Measurements from ENCODE around the gene STK24. TPM values are rescaled to one million over a fixed set of nuclear protein-coding genes. Genes with fewer than 3 reads are reported as not detected.
A peak's percentile ranks its signal among the peaks of the same experiment; 100 is the strongest.

Gene STK24
- total RNA-seq, 2 donors from 2014 or later: 115 to 125 TPM

DNA sequence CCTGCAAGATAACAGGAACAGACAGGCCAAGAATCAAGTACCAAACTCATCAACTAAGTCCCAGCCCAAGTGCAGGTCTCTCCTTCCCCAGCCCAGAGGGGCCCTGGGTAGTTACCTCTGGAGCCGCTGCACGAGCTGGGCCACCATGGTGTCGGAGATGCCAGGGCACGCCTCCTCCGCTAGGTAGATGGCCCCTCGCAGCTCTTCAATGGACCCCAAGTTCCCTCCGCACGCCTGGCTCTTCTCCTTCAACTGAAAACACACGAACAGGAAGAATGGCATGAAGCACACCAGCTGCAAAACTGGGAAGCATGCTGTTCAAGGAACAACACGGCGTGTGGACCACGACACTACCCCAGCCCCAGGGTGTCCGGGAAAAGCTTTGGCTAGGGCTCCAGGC is 119.9 kb downstream of the STK24 start:
- H3K27ac ChIP-seq (ENCODE audit: low read depth, low read length): peak overlapping the region; percentile 18
- H3K27me3 ChIP-seq (ENCODE audit: control insufficient read depth, insufficient read depth, low read length, poor library complexity, severe bottlenecking): no peaks in the 10 kb centered on the region
- Mint-ChIP-seq H3K27ac (no peak overlapping the region), H3K4me3 (no peak overlapping the region), H3K27me3 (ENCODE audit: insufficient read depth) (no peaks in the 10 kb centered on the region), H3K36me3 (ENCODE audit: low read depth) (peaks cover 69% of the 10 kb centered on the region), H3K9me3 (no peaks in the 10 kb centered on the region), H3K4me1 (peaks cover under 1% of the 10 kb centered on the region)
- WGBS, 2 experiments (ENCODE audit: insufficient coverage in 1 of 2, insufficient read length in 1 of 2): 93 to 95% methylated on average over 11 to 13 of the region's 13 CpGs
- H3K4me1 ChIP-seq (ENCODE audit: control insufficient read depth, insufficient read depth, low read length): no peaks in the 10 kb centered on the region
- H3K36me3 ChIP-seq (ENCODE audit: control insufficient read depth, insufficient read depth, low read length): peaks cover 85% of the 10 kb centered on the region
- no peak overlapping the region for H3K4me3 ChIP-seq (ENCODE audit: low read length)
- H3K9ac ChIP-seq (ENCODE audit: extremely low read depth, low read length, poor library complexity, severe bottlenecking): no peak overlapping the region
- DNase-seq: no peak
- TF ChIP-seq, protein P1, sequence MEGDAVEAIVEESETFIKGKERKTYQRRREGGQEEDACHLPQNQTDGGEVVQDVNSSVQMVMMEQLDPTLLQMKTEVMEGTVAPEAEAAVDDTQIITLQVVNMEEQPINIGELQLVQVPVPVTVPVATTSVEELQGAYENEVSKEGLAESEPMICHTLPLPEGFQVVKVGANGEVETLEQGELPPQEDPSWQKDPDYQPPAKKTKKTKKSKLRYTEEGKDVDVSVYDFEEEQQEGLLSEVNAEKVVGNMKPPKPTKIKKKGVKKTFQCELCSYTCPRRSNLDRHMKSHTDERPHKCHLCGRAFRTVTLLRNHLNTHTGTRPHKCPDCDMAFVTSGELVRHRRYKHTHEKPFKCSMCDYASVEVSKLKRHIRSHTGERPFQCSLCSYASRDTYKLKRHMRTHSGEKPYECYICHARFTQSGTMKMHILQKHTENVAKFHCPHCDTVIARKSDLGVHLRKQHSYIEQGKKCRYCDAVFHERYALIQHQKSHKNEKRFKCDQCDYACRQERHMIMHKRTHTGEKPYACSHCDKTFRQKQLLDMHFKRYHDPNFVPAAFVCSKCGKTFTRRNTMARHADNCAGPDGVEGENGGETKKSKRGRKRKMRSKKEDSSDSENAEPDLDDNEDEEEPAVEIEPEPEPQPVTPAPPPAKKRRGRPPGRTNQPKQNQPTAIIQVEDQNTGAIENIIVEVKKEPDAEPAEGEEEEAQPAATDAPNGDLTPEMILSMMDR (conservative IDR thresholded peaks at IDR 0.05): no peak
- H3K9me3 ChIP-seq (ENCODE audit: control insufficient read depth, low read length): no peaks in the 10 kb centered on the region

DNA sequence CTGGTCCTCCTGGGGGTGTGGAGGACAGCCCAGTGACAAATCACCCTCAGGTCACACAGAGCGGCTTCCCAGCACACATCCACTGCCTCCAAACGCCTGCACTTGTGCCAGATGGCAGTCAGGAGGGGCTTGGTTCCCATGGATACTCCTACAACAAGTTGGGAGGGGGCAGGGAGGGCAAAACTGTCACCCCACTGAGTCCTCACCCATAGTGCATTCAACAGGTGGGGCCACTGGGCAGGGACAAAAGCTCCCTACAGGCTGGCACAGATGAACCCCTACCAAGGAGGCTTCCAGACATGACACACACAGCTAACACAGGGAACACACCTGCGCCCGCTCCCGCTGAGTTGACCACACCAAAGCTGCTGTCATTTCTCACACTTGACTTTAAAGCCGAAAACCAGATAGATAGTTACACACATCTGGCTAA is 120.5 kb downstream of the STK24 start:
- H3K27ac Mint-ChIP-seq: peak overlapping the region; percentile 21
- H3K36me3 Mint-ChIP-seq (ENCODE audit: low read depth): peaks cover 69% of the 10 kb centered on the region
- H3K4me3 Mint-ChIP-seq: no peak overlapping the region
- WGBS, 2 experiments (ENCODE audit: insufficient coverage in 1 of 2, insufficient read length in 1 of 2): 86 to 93% methylated on average over 3 to 6 of the region's 6 CpGs
- Histone ChIP-seq H3K4me1 (ENCODE audit: control insufficient read depth, insufficient read depth, low read length) (no peaks in the 10 kb centered on the region), H3K27ac (ENCODE audit: low read depth, low read length) (peak overlapping the region; percentile 18), H3K9me3 (ENCODE audit: control insufficient read depth, low read length) (no peaks in the 10 kb centered on the region), H3K27me3 (ENCODE audit: control insufficient read depth, insufficient read depth, low read length, poor library complexity, severe bottlenecking) (no peaks in the 10 kb centered on the region), H3K4me3 (ENCODE audit: low read length) (no peak overlapping the region), H3K9ac (ENCODE audit: extremely low read depth, low read length, poor library complexity, severe bottlenecking) (no peak overlapping the region), H3K36me3 (ENCODE audit: control insufficient read depth, insufficient read depth, low read length) (peaks cover 86% of the 10 kb centered on the region)
- no peak for DNase-seq
- no peaks in the 10 kb centered on the region for H3K27me3 Mint-ChIP-seq (ENCODE audit: insufficient read depth)
- TF ChIP-seq, protein P1 (conservative IDR thresholded peaks at IDR 0.05): no peak
- no peaks in the 10 kb centered on the region for H3K9me3 Mint-ChIP-seq
- H3K4me1 Mint-ChIP-seq: peaks cover 6% of the 10 kb centered on the region

DNA sequence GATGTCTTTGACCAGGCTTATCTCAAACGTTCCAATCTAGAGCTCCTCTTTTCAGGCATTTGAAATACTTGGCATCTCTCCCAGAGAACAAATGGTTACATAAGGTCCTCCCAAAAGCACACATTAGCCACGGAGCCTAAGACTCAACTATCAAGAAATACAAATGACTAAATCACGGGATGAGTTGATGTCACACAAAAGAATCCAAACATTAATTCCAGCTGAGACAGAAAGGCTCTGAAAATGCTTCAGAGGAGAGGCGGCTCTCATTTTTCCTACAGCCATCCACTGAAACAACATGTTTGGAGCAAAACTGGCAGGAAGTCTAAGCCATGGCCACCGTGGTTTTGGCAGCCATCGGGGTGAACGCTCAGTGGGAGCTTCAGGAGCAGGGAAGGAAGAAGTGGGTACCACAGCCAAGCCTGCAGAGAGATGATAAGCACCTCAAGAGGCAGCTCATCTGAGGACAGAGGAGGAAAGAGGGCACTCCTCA is 122.5 kb downstream of the STK24 start:
- H3K36me3 ChIP-seq (ENCODE audit: control insufficient read depth, insufficient read depth, low read length): peaks cover 85% of the 10 kb centered on the region
- Mint-ChIP-seq H3K4me3 (no peak overlapping the region), H3K9me3 (no peaks in the 10 kb centered on the region), H3K27me3 (ENCODE audit: insufficient read depth) (no peaks in the 10 kb centered on the region), H3K27ac (no peak overlapping the region), H3K36me3 (ENCODE audit: low read depth) (peaks cover 56% of the 10 kb centered on the region), H3K4me1 (peaks cover 26% of the 10 kb centered on the region)
- no peak overlapping the region for H3K27ac ChIP-seq (ENCODE audit: low read depth, low read length)
- H3K4me1 ChIP-seq (ENCODE audit: control insufficient read depth, insufficient read depth, low read length): peaks cover 15% of the 10 kb centered on the region
- no peak for DNase-seq
- no peaks in the 10 kb centered on the region for H3K27me3 ChIP-seq (ENCODE audit: control insufficient read depth, insufficient read depth, low read length, poor library complexity, severe bottlenecking)
- H3K9ac ChIP-seq (ENCODE audit: extremely low read depth, low read length, poor library complexity, severe bottlenecking): no peak overlapping the region
- H3K9me3 ChIP-seq (ENCODE audit: control insufficient read depth, low read length): no peaks in the 10 kb centered on the region
- H3K4me3 ChIP-seq (ENCODE audit: low read length): no peak overlapping the region
- TF ChIP-seq, protein P1 (conservative IDR thresholded peaks at IDR 0.05): no peak
- WGBS, 2 experiments (ENCODE audit: insufficient coverage in 1 of 2, insufficient read length in 1 of 2): 90 to 94% methylated on average over 7 of the region's 7 CpGs

All from endodermal cell (in vitro differentiated cells).